H1 (cell line): ENCODE data around the gene MMP13. TPM values are rescaled to one million over a fixed set of nuclear protein-coding genes. Genes with fewer than 3 reads are reported as not detected.

Experiments used
- CBX5 ChIP-seq: fragments of 300-800, 300-1000 bp; sonication (generic); IDR thresholded peaks from 2 replicates; pipeline ENCODE4 v1.7.1; 2016; ENCODE audit warnings: antibody characterized with exemption, low read length, low read depth
- HDAC6 ChIP-seq: IDR thresholded peaks from one replicate; pipeline ENCODE4 v1.7.1; 2012; ENCODE audit warnings: low read depth, mild to moderate bottlenecking, inconsistent platforms, low read length, moderate library complexity
- KDM1A ChIP-seq: fragments of 200-600, 300-600 bp; sonication (generic); IDR thresholded peaks from 2 replicates; pipeline ENCODE4 v1.7.1; 2016; ENCODE audit warnings: mild to moderate bottlenecking, low read length, borderline replicate concordance
- POLR2A ChIP-seq, 2 experiments: IDR thresholded peaks; 1 replicate in 1 of 2; 2 replicates in 1 of 2; pipeline ENCODE4 v1.6.1; 2011; ENCODE audit warnings: low read depth in 2 of 2, low read length in 2 of 2, mild to moderate bottlenecking in 2 of 2; ENCODE audit errors: control extremely low read depth in 1 of 2
- SUZ12 ChIP-seq: fragments of 200-600 bp; sonication (generic); IDR thresholded peaks from 2 replicates; pipeline ENCODE4 v1.6.1; 2012; ENCODE audit warnings: mild to moderate bottlenecking, inconsistent platforms, low read length, moderate library complexity, mixed read lengths
- polyA plus RNA-seq, 7 experiments: library from polyadenylated mRNA; depleted of rRNA in 3 of 7; stranded (reverse) in 5 of 7; unstranded in 2 of 7; fragments of >200 nt in 5 of 7; fragments of 200-250 nt in 2 of 7; gene quantifications; 1 replicate in 5 of 7; 2 replicates in 1 of 7; 4 replicates in 1 of 7; pipeline versions ENCODE4 v1.2.1 to v1.2.3, GENCODE V29; 2011 to 2013; ENCODE audit warnings: missing spikeins in 2 of 7, mixed read lengths in 2 of 7
- total RNA-seq: library from RNA; stranded (reverse); fragmentation: NEBNext Ultra II Directional; extraction: Animal tissue kit (Norgen Biotek cat#: 25700); gene quantifications from 2 replicates; pipeline ENCODE4 v1.2.1, GENCODE V29; 2021

MMP13 gene
- total and polyA plus RNA-seq, 2 of the 8 experiments (the other 6 are each of a cell fraction or from before 2014, with no cell fraction given) = not detected

DNA sequence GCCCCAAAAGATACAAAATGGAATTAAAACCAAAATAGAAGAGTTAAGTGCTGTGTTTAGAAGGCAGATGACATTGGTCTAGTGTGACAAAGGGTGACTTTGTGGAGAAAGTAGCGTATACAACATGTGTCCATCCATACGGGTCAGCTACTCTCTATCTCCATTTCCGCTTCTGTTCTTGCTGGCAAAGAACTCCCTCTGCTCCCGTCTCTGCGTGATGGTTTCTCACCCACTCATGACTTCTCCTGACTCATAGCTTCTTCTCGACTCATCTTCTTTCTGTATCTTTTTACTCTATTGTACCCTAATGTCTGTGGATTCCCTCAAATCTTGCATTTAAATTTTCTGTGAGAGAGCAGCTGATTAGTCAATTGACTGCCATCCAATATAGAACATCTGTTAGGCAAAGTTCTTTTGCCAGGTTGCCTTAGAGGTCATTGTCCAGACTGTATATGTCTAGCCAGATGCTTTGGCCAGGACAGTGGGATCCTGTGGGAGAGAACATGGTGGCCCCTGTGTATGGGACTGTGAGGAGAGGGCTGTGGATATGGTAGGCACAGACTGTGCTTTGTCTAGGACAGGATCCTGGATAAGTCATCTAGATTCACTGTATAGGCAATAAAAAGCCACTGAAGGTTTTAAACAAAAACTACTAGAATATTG, 28.4 kb downstream of the MMP13 start (continued):
- no peak for TF ChIP-seq CBX5
- no peak for TF ChIP-seq KDM1A
- no peak for TF ChIP-seq HDAC6
- no peak for TF ChIP-seq POLR2A (IDR thresholded peaks at IDR 0.05; ENCODE audit: control extremely low read depth in 1 of 2, low read depth in 2 of 2, low read length in 2 of 2)
- no peak for TF ChIP-seq SUZ12
